GM21528 (cell line): ENCODE measurements around the gene TRAPPC10.
A peak's percentile ranks its signal among the peaks of the same experiment; 100 is the strongest.
"Not testable (repeated sequence)": the region's sequence is repeated elsewhere in the genome, so short reads cannot be mapped to it uniquely, and the experiment has no call there.

Experiments used
- ATAC-seq: cut with Tn5 transposase; IDR thresholded peaks from one replicate; pipeline ENCODE4 v1.9.1; 2021; ENCODE audit warnings: mild to moderate bottlenecking, moderate library complexity; ENCODE audit not compliant: unreplicated experiment, low FRiP score

Gene TRAPPC10

GRCh38 chr21:44134732-44135131 lies 122.6 kb downstream of the TRAPPC10 start:
- not testable (repeated sequence) for ATAC-seq

- ATAC-seq, result not testable (repeated sequence)
These were observed 125.9 kb downstream of the TRAPPC10 start for GRCh38 chr21:44138039-44138438.

DNA sequence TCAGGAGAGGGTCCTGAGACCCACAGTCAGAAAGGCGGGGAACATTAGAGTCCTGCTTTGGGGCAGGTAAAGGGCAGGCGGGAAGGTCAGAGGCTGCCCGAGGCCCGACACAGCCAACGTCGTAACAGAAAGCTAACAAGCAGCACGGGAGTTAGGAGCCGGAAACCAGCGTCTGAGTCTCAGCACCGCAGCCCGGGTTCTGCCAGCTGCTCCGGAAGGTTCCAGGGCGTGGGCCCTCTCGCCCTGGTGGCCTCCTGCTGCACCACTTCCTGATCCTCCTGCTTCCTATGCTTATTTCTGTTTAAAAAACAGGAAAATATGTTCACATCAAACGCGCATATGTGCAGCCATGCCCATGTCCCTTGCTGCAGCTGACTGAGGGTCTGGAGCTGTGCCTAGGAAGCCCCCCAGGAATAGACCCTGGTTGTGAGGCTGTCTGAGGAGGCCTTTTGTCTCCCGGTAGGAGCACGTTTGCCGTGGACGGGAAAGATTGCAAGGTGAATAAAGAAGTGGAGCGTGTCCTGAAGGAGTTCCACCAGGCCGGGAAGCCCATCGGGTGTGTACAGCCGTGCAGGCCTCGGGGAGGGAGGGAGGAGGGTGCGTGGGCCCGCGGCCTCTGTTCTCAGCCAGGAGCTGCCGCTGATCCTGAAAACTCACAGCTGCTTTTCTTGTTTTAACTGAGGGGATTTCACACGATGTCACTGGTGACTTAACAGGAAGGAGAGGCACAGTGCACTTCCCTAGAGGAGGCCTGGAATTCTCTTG lies 127.9 kb downstream of the TRAPPC10 start:
- ATAC-seq, result not testable (repeated sequence)

DNA sequence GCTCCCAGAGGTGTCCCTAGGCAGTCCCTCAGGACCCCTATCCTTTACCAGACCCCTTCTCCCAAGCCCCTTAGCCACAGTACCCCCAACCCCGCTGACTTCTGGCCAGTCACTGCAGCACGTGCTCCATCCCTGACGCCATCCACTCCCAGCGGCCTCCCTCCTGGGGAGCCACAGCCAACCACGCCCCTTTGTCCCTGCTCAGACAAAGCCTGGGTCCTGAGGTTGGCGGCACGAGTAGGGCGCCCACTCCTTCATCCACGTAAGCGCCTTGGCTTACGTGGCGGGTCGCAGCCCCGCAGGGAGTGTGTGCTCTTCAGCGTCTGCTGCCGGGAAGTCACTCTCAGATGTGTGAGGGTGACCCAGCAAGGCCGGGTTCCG lies 128.4 kb downstream of the TRAPPC10 start:
- not testable (repeated sequence) for ATAC-seq

GRCh38 chr21:44142470-44142869 lies 130.4 kb downstream of the TRAPPC10 start:
- not testable (repeated sequence) for ATAC-seq

- not testable (repeated sequence) for ATAC-seq
These were observed 131.3 kb downstream of the TRAPPC10 start for GRCh38 chr21:44143380-44143779.

DNA sequence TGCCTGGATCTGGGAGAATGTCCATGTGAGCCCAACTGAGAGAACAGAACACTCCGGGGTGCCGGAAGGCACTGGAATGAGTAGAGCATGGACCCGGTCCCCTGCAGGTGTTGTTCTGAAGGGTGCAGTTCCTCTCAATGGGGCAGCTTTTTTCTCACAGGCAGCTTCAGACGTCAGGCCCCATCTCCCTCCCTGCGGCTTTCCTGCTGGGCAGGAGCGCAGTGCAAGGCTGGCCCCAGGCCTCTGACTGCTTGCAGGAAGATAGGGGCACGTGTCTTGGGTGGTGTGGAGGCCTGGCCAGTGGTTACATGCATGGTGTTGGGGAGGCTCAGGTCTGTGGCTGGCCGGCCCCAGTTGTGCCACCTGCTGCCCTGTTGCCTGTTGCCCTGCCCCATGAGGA lies 131.9 kb downstream of the TRAPPC10 start:
- not testable (repeated sequence) for ATAC-seq

GRCh38 chr21:44144784-44145602 lies 132.9 kb downstream of the TRAPPC10 start:
- ATAC-seq, result not testable (repeated sequence)

DNA sequence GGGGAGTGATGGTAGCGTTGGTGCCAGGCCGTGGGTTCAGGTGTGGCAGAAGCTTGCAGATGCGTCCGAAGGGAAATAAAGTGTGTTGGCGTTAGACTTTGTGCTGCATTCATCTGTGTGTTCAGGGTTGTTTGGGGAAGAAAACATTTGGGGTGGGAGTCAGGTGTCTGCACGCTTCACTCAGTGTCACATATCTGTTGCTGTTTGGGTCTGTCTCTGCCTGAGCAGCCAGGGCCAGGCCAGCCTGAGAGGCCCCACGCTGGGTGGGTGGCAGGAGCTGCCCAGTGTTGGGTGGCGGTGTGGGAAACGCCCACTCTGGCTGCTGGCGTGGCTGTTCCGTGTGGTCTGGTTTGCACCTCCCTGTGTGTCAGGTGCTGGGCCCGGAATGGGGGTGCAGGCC lies 133.5 kb downstream of the TRAPPC10 start:
- not testable (repeated sequence) for ATAC-seq

DNA sequence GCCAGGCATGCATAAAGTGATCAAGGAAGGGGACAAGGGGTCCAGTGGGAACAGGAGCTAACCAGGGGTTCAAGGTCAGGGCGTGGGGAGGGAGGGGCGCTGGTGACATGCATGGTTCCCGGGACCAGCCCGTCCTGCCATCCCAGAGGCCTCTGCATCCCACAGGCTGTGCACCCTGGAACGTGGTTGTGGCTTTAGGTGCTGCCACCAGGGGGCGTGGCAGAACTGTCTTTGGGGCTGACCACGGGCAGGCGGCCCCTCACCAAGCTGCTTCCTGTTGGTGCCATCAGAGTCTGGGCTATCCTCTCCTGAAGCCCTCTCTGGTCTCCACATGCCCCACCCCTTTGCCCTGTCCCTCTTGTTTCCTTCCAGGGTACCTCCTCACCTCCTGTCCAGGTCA lies 135.0 kb downstream of the TRAPPC10 start:
- not testable (repeated sequence) for ATAC-seq

DNA sequence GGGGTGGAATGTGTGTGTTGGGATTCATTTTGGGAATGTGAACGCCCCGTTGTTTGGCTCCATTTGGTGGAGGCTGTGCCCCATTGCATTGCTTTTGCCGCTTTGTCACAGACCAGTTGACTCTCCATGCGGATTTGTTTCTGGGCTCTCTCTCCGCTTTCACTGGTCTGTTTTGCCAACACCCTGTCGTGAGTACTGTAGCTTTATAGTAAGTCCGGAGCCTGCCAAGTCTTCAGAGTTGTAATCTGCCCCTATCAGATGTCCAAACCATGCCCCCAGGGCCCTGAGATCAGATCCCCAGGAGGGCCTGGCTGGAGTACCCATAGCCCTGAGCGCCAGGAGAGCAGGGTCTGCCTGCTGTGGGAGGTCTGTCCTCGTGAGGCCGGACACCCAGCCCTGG lies 138.1 kb downstream of the TRAPPC10 start:
- ATAC-seq, result not testable (repeated sequence)

GRCh38 chr21:44153214-44153888 lies 141.2 kb downstream of the TRAPPC10 start:
- ATAC-seq, result not testable (repeated sequence)

GRCh38 chr21:44153889-44154228 lies 141.8 kb downstream of the TRAPPC10 start:
- not testable (repeated sequence) for ATAC-seq

DNA sequence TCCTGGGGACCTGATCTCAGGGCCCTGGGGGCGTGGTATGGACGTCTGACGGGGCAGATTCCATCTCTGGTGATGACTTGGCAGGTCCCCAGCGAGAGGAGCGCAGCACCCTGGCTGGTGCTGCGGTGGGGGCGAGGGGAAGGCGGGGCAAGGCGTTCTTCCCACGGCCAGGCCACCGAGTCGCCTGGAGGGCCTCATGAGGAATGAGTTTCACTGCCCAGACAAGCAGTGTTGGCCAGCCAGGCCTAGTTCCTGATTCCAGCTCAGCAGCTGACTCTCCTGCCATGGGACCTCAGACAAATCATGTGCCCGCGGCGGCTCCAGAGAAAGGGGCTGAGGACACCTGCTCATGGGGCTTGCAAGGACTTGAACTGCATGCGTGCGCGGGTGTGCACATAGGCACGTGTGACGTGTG lies 142.7 kb downstream of the TRAPPC10 start:
- peak; percentile 16 for ATAC-seq

- peak; percentile 46 for ATAC-seq
These were observed 143.3 kb downstream of the TRAPPC10 start for GRCh38 chr21:44155231-44155993.

DNA sequence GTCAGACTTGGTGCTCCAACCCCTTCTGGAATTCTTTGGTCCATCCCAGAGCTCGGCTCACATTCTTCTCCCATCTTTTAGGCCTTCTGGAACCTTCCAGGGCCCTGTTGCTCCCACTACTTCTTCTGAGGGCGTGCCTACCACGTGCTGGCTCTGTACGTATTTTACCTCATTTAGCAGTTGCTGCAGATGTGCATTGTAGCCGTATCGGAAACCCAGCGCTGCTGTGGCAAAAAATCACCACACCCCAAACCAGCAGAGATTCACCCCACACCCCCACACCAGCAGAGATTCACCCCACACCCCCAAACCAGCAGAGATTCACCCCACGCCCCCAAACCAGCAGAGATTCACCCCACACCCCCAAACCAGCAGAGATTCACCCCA lies 143.9 kb downstream of the TRAPPC10 start:
- not testable (repeated sequence) for ATAC-seq
